NCI-H524 treated with DMSO at 0.1 percent for 48 hours (cell line): Measurements from ENCODE around the gene NFIB.

ENCODE experiments used
- DNase-seq: peaks from one replicate; lab custom pipeline; 2025; lab: John Stamatoyannopoulos, UW

NFIB gene

GRCh38 chr9:14072850-14073249 lies 241.1 kb downstream of the NFIB start:
- no peak for DNase-seq

GRCh38 chr9:14071484-14071883 lies 242.5 kb downstream of the NFIB start:
- no peak for DNase-seq

GRCh38 chr9:14068690-14069089 lies 245.3 kb downstream of the NFIB start:
- DNase-seq = no peak

- DNase-seq = no peak
Observed at GRCh38 chr9:14066831-14067230, 247.1 kb downstream of the NFIB start.

GRCh38 chr9:14066032-14066431 lies 247.9 kb downstream of the NFIB start:
- DNase-seq = no peak

GRCh38 chr9:14064940-14065339 lies 249.0 kb downstream of the NFIB start:
- DNase-seq = no peak

- DNase-seq = no peak
Observed at GRCh38 chr9:14063756-14064155, 250.2 kb downstream of the NFIB start.

GRCh38 chr9:14062586-14063221 lies 251.2 kb downstream of the NFIB start:
- DNase-seq = no peak

GRCh38 chr9:14061936-14062585 lies 251.9 kb downstream of the NFIB start:
- no peak for DNase-seq

GRCh38 chr9:14058325-14058688 lies 255.6 kb downstream of the NFIB start:
- no peak for DNase-seq

GRCh38 chr9:14057368-14058324 lies 256.3 kb downstream of the NFIB start:
- peak; percentile 73 for DNase-seq

GRCh38 chr9:14056316-14056861 lies 257.6 kb downstream of the NFIB start:
- DNase-seq = no peak

GRCh38 chr9:14054096-14054495 lies 259.8 kb downstream of the NFIB start:
- no peak for DNase-seq

- no peak for DNase-seq
Observed at GRCh38 chr9:14052359-14052758, 261.6 kb downstream of the NFIB start.

GRCh38 chr9:14051419-14051818 lies 262.5 kb downstream of the NFIB start:
- DNase-seq = no peak

- DNase-seq = no peak
Observed at GRCh38 chr9:14043483-14043882, 270.5 kb downstream of the NFIB start.

GRCh38 chr9:14037331-14037730 lies 276.6 kb downstream of the NFIB start:
- no peak for DNase-seq

GRCh38 chr9:14033067-14033466 lies 280.9 kb downstream of the NFIB start:
- no peak for DNase-seq
